Common myeloid progenitor, CD34-positive (primary cell): ENCODE data around the gene TDRD5.
A peak's percentile ranks its signal among the peaks of the same experiment; 100 is the strongest.
"Not testable (repeated sequence)": the region's sequence is repeated elsewhere in the genome, so short reads cannot be mapped to it uniquely, and the experiment has no call there.

ENCODE experiments used
- CTCF ChIA-PET: fragments of 350-600 bp; sonication (Branson Sonifier 250); formaldehyde crosslinking; loops from one replicate; lab custom pipeline; 2021; ENCODE audit warnings: antibody characterized with exemption; lab: Charles Lee
- POLR2A ChIA-PET: fragments of 350-600 bp; sonication (Branson Sonifier 250); formaldehyde crosslinking; loops from one replicate; lab custom pipeline; 2021; ENCODE audit warnings: antibody characterized with exemption; lab: Charles Lee
- DNase-seq, 3 donors: peaks; one replicate each; pipeline versions ENCODE4 v3.0.0 to v3.0.0-alpha.2; 2013
- H3K27ac ChIP-seq, 2 experiments: 1 replicate in 1 of 2; 2 replicates in 1 of 2; pipeline ENCODE4 v1.7.0; 2013; ENCODE audit warnings: inconsistent platforms in 2 of 2, low read length in 2 of 2, mild to moderate bottlenecking in 2 of 2, low read depth in 1 of 2, moderate library complexity in 1 of 2; ENCODE audit not compliant: severe bottlenecking in 2 of 2, insufficient read depth in 1 of 2, poor library complexity in 1 of 2
- H3K27me3 ChIP-seq, 5 experiments: replicated peaks in 2 of 5; 1 replicate in 3 of 5; 2 replicates in 2 of 5; pipeline versions ENCODE4 v1.6.1 to v1.7.0; 2013; ENCODE audit warnings: low read length in 4 of 5, mild to moderate bottlenecking in 2 of 5, moderate library complexity in 2 of 5, inconsistent platforms in 1 of 5; ENCODE audit not compliant: insufficient read depth in 5 of 5, control insufficient read depth in 4 of 5
- H3K36me3 ChIP-seq, 4 experiments: 1 replicate in 2 of 4; 2 replicates in 2 of 4; pipeline versions ENCODE4 v1.6.1 to v1.7.0; 2013; ENCODE audit warnings: low read length in 3 of 4, control low read depth in 1 of 4, mild to moderate bottlenecking in 1 of 4; ENCODE audit not compliant: control insufficient read depth in 4 of 4, insufficient read depth in 4 of 4
- H3K4me1 ChIP-seq, 4 experiments: 1 replicate in 3 of 4; 2 replicates in 1 of 4; pipeline versions ENCODE4 v1.6.1 to v1.7.1; 2013; ENCODE audit warnings: low read length in 3 of 4, mild to moderate bottlenecking in 3 of 4, control low read depth in 1 of 4, inconsistent platforms in 1 of 4, moderate library complexity in 1 of 4; ENCODE audit not compliant: control insufficient read depth in 4 of 4, insufficient read depth in 4 of 4; ENCODE audit errors: control extremely low read depth in 1 of 4
- H3K4me3 ChIP-seq, 7 experiments: 1 replicate in 4 of 7; 2 replicates in 3 of 7; pipeline versions ENCODE4 v1.5.1 to v1.7.0; 2013; ENCODE audit warnings: mild to moderate bottlenecking in 7 of 7, low read length in 6 of 7, moderate library complexity in 6 of 7, inconsistent platforms in 2 of 7, low read depth in 2 of 7, control low read depth in 1 of 7; ENCODE audit not compliant: insufficient read depth in 4 of 7, control insufficient read depth in 1 of 7; ENCODE audit errors: extremely low read depth in 1 of 7
- H3K9me3 ChIP-seq, 5 experiments: 1 replicate in 4 of 5; 2 replicates in 1 of 5; pipeline versions ENCODE4 v1.6.1 to v1.7.1; 2013; ENCODE audit warnings: low read length in 4 of 5, mild to moderate bottlenecking in 2 of 5, inconsistent platforms in 1 of 5, low read depth in 1 of 5, moderate library complexity in 1 of 5; ENCODE audit not compliant: control insufficient read depth in 4 of 5, insufficient read depth in 2 of 5; ENCODE audit errors: control extremely low read depth in 1 of 5
- WGBS: methylation state at CpG from one replicate; pipeline ENCODE4 v1.1.5; 2013; ENCODE audit not compliant: insufficient coverage; 5-methylcytosine and 5-hydroxymethylcytosine counted together

The TDRD5 gene

GRCh38 chr1:179677882-179678281, 86.2 kb downstream of the TDRD5 start:
- Histone ChIP-seq H3K9me3 (peaks cover 0 to 2% (median 0%) of the 10 kb centered on the region in 5 experiments), H3K4me1 (no peaks in the 10 kb centered on the region), H3K27ac (no peak overlapping the region), H3K4me3 (no peak overlapping the region), H3K27me3 (no peaks in the 10 kb centered on the region), H3K36me3 (no peaks in the 10 kb centered on the region)
- CTCF ChIA-PET = no interaction called here
- DNase-seq = no peak
- 96% methylated on average over 5 of the region's 6 CpGs for WGBS
- POLR2A ChIA-PET = no interaction called here

GRCh38 chr1:179694530-179694929, 102.9 kb downstream of the TDRD5 start:
- H3K27ac ChIP-seq, H3K9me3 ChIP-seq, POLR2A ChIA-PET, H3K4me3 ChIP-seq, DNase-seq, H3K36me3 ChIP-seq, H3K27me3 ChIP-seq, H3K4me1 ChIP-seq: not testable (repeated sequence)
- 92% methylated on average over 3 of the region's 6 CpGs for WGBS
- CTCF ChIA-PET = interaction anchor here (0.8 kb wide), 1 partner anchor 10 kb away, joined by 3 read pairs; no protein-coding TSS in a partner anchor

- Histone ChIP-seq H3K36me3 (no peaks in the 10 kb centered on the region), H3K4me3 (no peak overlapping the region), H3K27me3 (peaks cover 0 to 8% (median 0%) of the 10 kb centered on the region in 5 experiments), H3K4me1 (no peaks in the 10 kb centered on the region), H3K27ac (no peak overlapping the region), H3K9me3 (no peaks in the 10 kb centered on the region)
- WGBS = 100% methylated on average over 2 of the region's 5 CpGs
- no peak for DNase-seq
- POLR2A ChIA-PET = no interaction called here
- CTCF ChIA-PET = interaction anchor here (0.7 to 18.2 kb wide), 4 partner anchors 68 to 143 kb away, joined by 3 to 561 read pairs (median 3); no protein-coding TSS in a partner anchor
These were observed 111.4 kb downstream of the TDRD5 start for GRCh38 chr1:179702946-179703539.

GRCh38 chr1:179706339-179706941, 114.8 kb downstream of the TDRD5 start:
- Histone ChIP-seq H3K4me1 (peaks cover 0 to 13% (median 3%) of the 10 kb centered on the region in 4 experiments), H3K36me3 (no peaks in the 10 kb centered on the region), H3K4me3 (no peak overlapping the region), H3K9me3 (no peaks in the 10 kb centered on the region), H3K27me3 (peaks cover 0 to 11% (median 0%) of the 10 kb centered on the region in 5 experiments), H3K27ac (no peak overlapping the region)
- DNase-seq = peak; percentile 70 to 86 (median 82)
- ChIA-PET CTCF (interaction anchor here (0.6 to 18.2 kb wide), 14 partner anchors 10 to 497 kb away, joined by 3 to 561 read pairs (median 5); no protein-coding TSS in a partner anchor), POLR2A (interaction anchor here (0.6 kb wide), 1 partner anchor 1173 kb away, joined by 6 read pairs; no protein-coding TSS in a partner anchor)
- 6% methylated on average over 2 of the region's 3 CpGs for WGBS

- CTCF ChIA-PET = interaction anchor here (18.2 kb wide), 1 partner anchor 105 kb away, joined by 561 read pairs; no protein-coding TSS in a partner anchor
These were observed 115.8 kb downstream of the TDRD5 start for GRCh38 chr1:179707406-179707805.

GRCh38 chr1:179708434-179709195, 117.0 kb downstream of the TDRD5 start:
- WGBS = 96% methylated on average over 4 of the region's 6 CpGs
- Histone ChIP-seq H3K9me3 (peaks cover 0 to 5% (median 0%) of the 10 kb centered on the region in 5 experiments), H3K27ac (no peak overlapping the region), H3K27me3 (peaks cover 0 to 11% (median 0%) of the 10 kb centered on the region in 5 experiments), H3K4me1 (peaks cover 0 to 13% (median 3%) of the 10 kb centered on the region in 4 experiments), H3K4me3 (no peak overlapping the region), H3K36me3 (no peaks in the 10 kb centered on the region)
- ChIA-PET POLR2A (interaction anchor here (0.6 to 1.6 kb wide), 2 partner anchors 106 to 1872 kb away, joined by 3 to 4 read pairs; no protein-coding TSS in a partner anchor), CTCF (interaction anchor here (0.7 to 18.2 kb wide), 4 partner anchors 26 to 104 kb away, joined by 3 to 561 read pairs (median 6); no protein-coding TSS in a partner anchor)
- DNase-seq = no peak

More at GRCh38 chr1:179707406-179707805, 115.8 kb downstream of the TDRD5 start:
- POLR2A ChIA-PET = no interaction called here
- H3K27me3 ChIP-seq = peaks cover 0 to 11% (median 0%) of the 10 kb centered on the region in 5 experiments
- H3K36me3 ChIP-seq = no peaks in the 10 kb centered on the region
- peaks cover 0 to 13% (median 3%) of the 10 kb centered on the region in 4 experiments for H3K4me1 ChIP-seq
- H3K4me3 ChIP-seq = no peak overlapping the region
- DNase-seq = no peak
- no peaks in the 10 kb centered on the region for H3K9me3 ChIP-seq
- H3K27ac ChIP-seq = no peak overlapping the region
- WGBS = 100% methylated on average over 1 of the region's 2 CpGs
